DMS53 (cell line): ENCODE results near the gene MYBPH.

Source experiments
- DNase-seq: peaks from one replicate; lab custom pipeline; 2025; lab: John Stamatoyannopoulos, UW

Gene MYBPH

GRCh38 chr1:203175237-203175826 lies at the start of gene MYBPH:
MYBPH (minus strand) TSS chr1:203175826; CDS start chr1:203175755, 71 bp downstream.
- DNase-seq, result no peak

GRCh38 chr1:203225071-203225470 lies 49.4 kb upstream of the MYBPH start:
- DNase-seq, result peak; percentile 16

GRCh38 chr1:203223012-203223775 lies 47.6 kb upstream of the MYBPH start:
- no peak for DNase-seq

- DNase-seq, result no peak
Measured at GRCh38 chr1:203219934-203220333, 44.3 kb upstream of the MYBPH start.

GRCh38 chr1:203219171-203219570 lies 43.5 kb upstream of the MYBPH start:
- no peak for DNase-seq

- no peak for DNase-seq
Measured at GRCh38 chr1:203217668-203218067, 42.0 kb upstream of the MYBPH start.

- DNase-seq, result peak; percentile 47
Measured at GRCh38 chr1:203217139-203217655, 41.6 kb upstream of the MYBPH start.

- peak; percentile 83 for DNase-seq
Measured at GRCh38 chr1:203216274-203217138, 40.9 kb upstream of the MYBPH start.

- peak; percentile 41 for DNase-seq
Measured at GRCh38 chr1:203215573-203215972, 39.9 kb upstream of the MYBPH start.

- DNase-seq, result no peak
Measured at GRCh38 chr1:203214871-203215270, 39.2 kb upstream of the MYBPH start.

- no peak for DNase-seq
Measured at GRCh38 chr1:203213126-203213525, 37.5 kb upstream of the MYBPH start.

- no peak for DNase-seq
Measured at GRCh38 chr1:203211812-203212211, 36.2 kb upstream of the MYBPH start.

- no peak for DNase-seq
Measured at GRCh38 chr1:203210988-203211387, 35.4 kb upstream of the MYBPH start.

- no peak for DNase-seq
Measured at GRCh38 chr1:203210350-203210749, 34.7 kb upstream of the MYBPH start.

- DNase-seq, result no peak
Measured at GRCh38 chr1:203208181-203208580, 32.6 kb upstream of the MYBPH start.

GRCh38 chr1:203207751-203208150 lies 32.1 kb upstream of the MYBPH start:
- no peak for DNase-seq

- no peak for DNase-seq
Measured at GRCh38 chr1:203206129-203206687, 30.6 kb upstream of the MYBPH start.

GRCh38 chr1:203204756-203205155 lies 29.1 kb upstream of the MYBPH start:
- no peak for DNase-seq

GRCh38 chr1:203202431-203203245 lies 27.0 kb upstream of the MYBPH start:
- DNase-seq, result no peak

- no peak for DNase-seq
Measured at GRCh38 chr1:203201516-203202205, 26.0 kb upstream of the MYBPH start.

GRCh38 chr1:203200916-203201315 lies 25.3 kb upstream of the MYBPH start:
- DNase-seq, result no peak
